Measurements from ENCODE around the gene APBA2.

DNA sequence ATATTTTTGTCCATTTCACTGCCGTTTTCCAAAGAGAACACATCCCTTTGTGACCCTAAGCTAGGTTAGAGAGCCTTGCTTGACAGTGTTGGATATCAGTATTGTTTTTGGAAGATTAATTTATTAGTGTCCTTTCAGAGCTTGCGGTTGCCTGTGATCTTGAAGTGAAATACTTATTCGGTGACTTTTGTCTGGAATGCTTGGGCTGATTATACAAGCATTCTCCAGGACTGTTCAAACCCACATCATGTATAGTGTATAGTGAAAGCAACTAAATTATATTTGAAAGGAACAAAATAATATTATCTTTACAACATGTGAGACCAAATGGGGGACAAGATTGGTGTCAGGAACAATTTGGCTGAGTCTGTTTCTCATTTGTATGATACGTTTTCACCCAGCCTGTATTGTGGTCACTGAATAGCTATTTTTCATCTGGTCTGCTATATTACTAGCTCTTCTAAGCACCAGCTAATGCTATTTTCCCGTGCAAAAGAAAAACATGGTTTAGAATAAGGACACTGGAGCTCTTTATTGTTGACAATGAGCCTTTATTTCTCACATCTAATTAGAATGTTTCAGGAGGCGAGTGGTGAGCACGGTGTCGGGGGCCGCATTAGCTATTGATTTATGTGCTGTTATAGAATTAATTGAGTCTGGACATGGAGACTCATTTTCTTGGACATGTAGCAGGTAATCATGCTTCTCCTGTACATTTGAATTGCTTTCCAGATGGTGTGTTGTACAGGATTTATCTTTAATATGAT, 158.1 kb downstream of the APBA2 start:
- TF ChIP-seq, protein P1, sequence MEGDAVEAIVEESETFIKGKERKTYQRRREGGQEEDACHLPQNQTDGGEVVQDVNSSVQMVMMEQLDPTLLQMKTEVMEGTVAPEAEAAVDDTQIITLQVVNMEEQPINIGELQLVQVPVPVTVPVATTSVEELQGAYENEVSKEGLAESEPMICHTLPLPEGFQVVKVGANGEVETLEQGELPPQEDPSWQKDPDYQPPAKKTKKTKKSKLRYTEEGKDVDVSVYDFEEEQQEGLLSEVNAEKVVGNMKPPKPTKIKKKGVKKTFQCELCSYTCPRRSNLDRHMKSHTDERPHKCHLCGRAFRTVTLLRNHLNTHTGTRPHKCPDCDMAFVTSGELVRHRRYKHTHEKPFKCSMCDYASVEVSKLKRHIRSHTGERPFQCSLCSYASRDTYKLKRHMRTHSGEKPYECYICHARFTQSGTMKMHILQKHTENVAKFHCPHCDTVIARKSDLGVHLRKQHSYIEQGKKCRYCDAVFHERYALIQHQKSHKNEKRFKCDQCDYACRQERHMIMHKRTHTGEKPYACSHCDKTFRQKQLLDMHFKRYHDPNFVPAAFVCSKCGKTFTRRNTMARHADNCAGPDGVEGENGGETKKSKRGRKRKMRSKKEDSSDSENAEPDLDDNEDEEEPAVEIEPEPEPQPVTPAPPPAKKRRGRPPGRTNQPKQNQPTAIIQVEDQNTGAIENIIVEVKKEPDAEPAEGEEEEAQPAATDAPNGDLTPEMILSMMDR (IDR thresholded peaks at IDR 0.05), result no peak
- TF ChIP-seq EZH2 (IDR thresholded peaks at IDR 0.05), result no peak
